Activated CD4-positive, CD25-positive, alpha-beta regulatory T cell (primary cell): Measurements from ENCODE around the gene LRRC59.
A peak's percentile ranks its signal among the peaks of the same experiment; 100 is the strongest.

Source experiments
- DNase-seq, 4 experiments: peaks; one replicate each; lab custom pipeline; 2025; lab: John Stamatoyannopoulos, UW

LRRC59 gene

GRCh38 chr17:50361561-50362480 is 35.5 kb downstream of the LRRC59 start:
- DNase-seq = peak in 3 of 4 experiments; percentile 10 to 34 (median 15)

- DNase-seq = no peak
These were observed 36.7 kb downstream of the LRRC59 start for GRCh38 chr17:50360486-50361115.

- no peak for DNase-seq
These were observed 37.3 kb downstream of the LRRC59 start for GRCh38 chr17:50359998-50360461.

- DNase-seq = no peak
These were observed 38.2 kb downstream of the LRRC59 start for GRCh38 chr17:50359005-50359699.

- DNase-seq = no peak
These were observed 39.1 kb downstream of the LRRC59 start for GRCh38 chr17:50358177-50358576.

GRCh38 chr17:50356892-50357510 is 40.3 kb downstream of the LRRC59 start:
- DNase-seq = no peak

- no peak for DNase-seq
These were observed 40.9 kb downstream of the LRRC59 start for GRCh38 chr17:50356418-50356817.

- DNase-seq = no peak
These were observed 41.5 kb downstream of the LRRC59 start for GRCh38 chr17:50355701-50356341.

GRCh38 chr17:50355336-50355700 is 42.0 kb downstream of the LRRC59 start:
- no peak for DNase-seq

GRCh38 chr17:50354776-50355175 is 42.5 kb downstream of the LRRC59 start:
- DNase-seq = no peak

- no peak for DNase-seq
These were observed 43.1 kb downstream of the LRRC59 start for GRCh38 chr17:50354198-50354597.

GRCh38 chr17:50353600-50354195 is 43.6 kb downstream of the LRRC59 start:
- DNase-seq = no peak

GRCh38 chr17:50352693-50353599 is 44.4 kb downstream of the LRRC59 start:
- DNase-seq = no peak

- DNase-seq = no peak
These were observed 45.1 kb downstream of the LRRC59 start for GRCh38 chr17:50352072-50352692.

GRCh38 chr17:50350733-50351132 is 46.6 kb downstream of the LRRC59 start:
- DNase-seq = no peak

- no peak for DNase-seq
These were observed 48.1 kb downstream of the LRRC59 start for GRCh38 chr17:50349243-50349600.

GRCh38 chr17:50348522-50349242 is 48.6 kb downstream of the LRRC59 start:
- DNase-seq = no peak

- no peak for DNase-seq
These were observed 49.4 kb downstream of the LRRC59 start for GRCh38 chr17:50347894-50348291.
